CD4-positive, alpha-beta T cell treated with Interferon gamma for 1 hour (primary cell): ENCODE measurements around the gene PRKCZ.
A peak's percentile ranks its signal among the peaks of the same experiment; 100 is the strongest.

Source experiments
- DNase-seq: peaks from one replicate; pipeline ENCODE4 v3.0.0-alpha.2; 2020

The PRKCZ gene

DNA sequence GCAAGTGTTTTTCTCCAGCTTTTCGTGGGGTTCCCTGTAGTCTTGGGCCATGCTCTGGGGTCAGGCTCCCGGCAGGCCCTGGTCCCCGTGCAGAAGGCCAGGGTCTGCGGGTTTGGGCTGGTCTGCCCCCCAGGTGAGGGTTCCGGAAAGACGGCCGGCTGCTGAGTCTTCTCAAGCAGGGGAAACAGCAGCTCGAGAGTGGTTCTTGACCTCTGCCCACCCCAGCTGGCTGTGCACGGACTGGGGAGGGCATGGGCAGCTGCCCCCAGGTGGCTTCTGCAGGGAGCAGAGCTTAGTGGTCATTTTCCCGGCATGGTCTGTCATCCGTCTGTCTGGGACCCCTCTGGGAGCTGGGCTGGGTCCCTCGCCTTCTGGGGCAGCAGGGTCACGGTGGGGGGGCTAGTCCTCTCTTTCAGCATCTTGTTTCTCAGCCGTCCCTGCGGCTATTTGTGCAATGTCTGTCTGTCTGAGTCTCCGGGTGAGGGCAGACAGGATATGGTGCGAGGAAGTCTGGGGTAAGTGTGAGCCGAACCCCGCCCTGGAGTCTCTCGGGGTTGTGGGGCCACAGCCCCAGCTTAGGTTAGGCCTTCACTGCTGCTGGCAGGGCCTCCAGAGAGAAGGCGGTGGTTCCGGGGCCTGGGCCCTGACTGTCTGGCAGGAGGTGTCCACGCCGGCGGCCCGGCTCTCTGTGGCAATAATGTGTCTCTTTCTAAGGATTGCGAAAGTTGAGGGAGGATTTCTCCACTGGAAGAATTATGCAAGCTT, 184.0 kb downstream of the PRKCZ start:
- peak; percentile 92 for DNase-seq

DNA sequence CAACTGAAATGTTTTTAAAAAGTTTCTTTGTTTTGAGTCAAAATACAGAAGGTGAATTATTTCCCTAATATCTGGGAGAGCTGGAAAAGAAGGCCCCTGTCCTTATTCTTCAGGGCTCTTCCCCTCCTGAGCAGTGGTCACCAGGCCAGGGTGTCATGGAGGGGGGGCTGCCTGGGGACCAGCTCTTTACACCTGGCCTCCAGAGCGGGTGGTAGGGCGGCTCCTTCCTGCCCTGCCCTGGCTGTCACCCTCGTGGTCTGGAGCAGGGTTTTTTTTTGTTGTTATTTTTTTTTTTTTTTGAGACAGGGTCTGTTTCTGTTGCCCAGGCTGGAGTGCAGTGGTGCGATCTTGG, 184.5 kb downstream of the PRKCZ start:
- DNase-seq, result peak; percentile 71
